Small intestine (tissue), 7 donors: Measurements from ENCODE around the gene FRY. TPM values are rescaled to one million over a fixed set of nuclear protein-coding genes. Genes with fewer than 3 reads are reported as not detected.

Source experiments
- DNase-seq, 2 donors: peaks; one replicate each; pipeline versions ENCODE4 v3.0.0 to v3.0.0-alpha.2; 2013
- FAIRE-seq: peaks from 2 replicates; lab custom pipeline; 2012; peaks lifted over from hg19 to GRCh38; lab: Jason Lieb, UNC
- H3K27ac ChIP-seq, 3 donors: one replicate each; pipeline ENCODE4 v1.5.1; 2013; ENCODE audit warnings: low read length in 2 of 3, mild to moderate bottlenecking in 2 of 3, control low read depth in 1 of 3, inconsistent platforms in 1 of 3, low read depth in 1 of 3, moderate library complexity in 1 of 3
- H3K27me3 ChIP-seq, 3 donors: one replicate each; pipeline ENCODE4 v1.6.1; 2013; ENCODE audit warnings: low read length in 3 of 3, inconsistent platforms in 1 of 3; ENCODE audit not compliant: control insufficient read depth in 3 of 3, insufficient read depth in 3 of 3
- H3K36me3 ChIP-seq, 3 donors: one replicate each; pipeline ENCODE4 v1.6.1; 2013; ENCODE audit warnings: low read length in 3 of 3, inconsistent platforms in 1 of 3, low read depth in 1 of 3, mild to moderate bottlenecking in 1 of 3, moderate library complexity in 1 of 3; ENCODE audit not compliant: control insufficient read depth in 3 of 3, insufficient read depth in 2 of 3
- H3K4me1 ChIP-seq, 3 donors: one replicate each; pipeline ENCODE4 v1.6.1; 2013; ENCODE audit warnings: low read length in 2 of 3, inconsistent platforms in 1 of 3, low read depth in 1 of 3, mild to moderate bottlenecking in 1 of 3, moderate library complexity in 1 of 3; ENCODE audit not compliant: control insufficient read depth in 3 of 3, insufficient read depth in 2 of 3
- H3K4me3 ChIP-seq, 3 donors: one replicate each; pipeline ENCODE4 v1.5.1; 2013; ENCODE audit warnings: low read length in 3 of 3, control low read depth in 1 of 3, inconsistent platforms in 1 of 3, low read depth in 1 of 3, mild to moderate bottlenecking in 1 of 3, moderate library complexity in 1 of 3
- H3K9me3 ChIP-seq, 2 donors: one replicate each; pipeline ENCODE4 v1.6.1; 2013; ENCODE audit warnings: low read depth in 1 of 2, low read length in 1 of 2; ENCODE audit not compliant: control insufficient read depth in 2 of 2, insufficient read depth in 1 of 2
- WGBS, 3 donors: extraction: QIAGEN DNeasy Blood & Tissue Kit; methylation state at CpG; one replicate each; pipeline ENCODE4 v1.1.7; 2013; 5-methylcytosine and 5-hydroxymethylcytosine counted together
- polyA plus RNA-seq, 4 donors: library from polyadenylated mRNA; stranded (reverse) in 3 of 4; unstranded in 1 of 4; fragments of 200-250 nt in 3 of 4; fragments of 120-200 nt in 1 of 4; gene quantifications; one replicate each; pipeline versions ENCODE4 v1.2.1 to v1.2.3, GENCODE V29; 2013
- donor health status: healthy with polysubstance abuse.
- donor health status: control.
- donor health status: control.
- donor health status: Bipolar disorder and iron deficiency.
- donor health status: healthy.

Gene FRY
- polyA plus RNA-seq, 4 donors: 2.0 to 13.6 (median 3.6) TPM

GRCh38 chr13:32021785-32022184 is 9.8 kb upstream of the FRY start:
- DNase-seq (no peak), FAIRE-seq (no peak)
- Histone ChIP-seq H3K9me3 (no peaks in the 10 kb centered on the region), H3K27ac (no peak overlapping the region), H3K4me1 (no peaks in the 10 kb centered on the region), H3K27me3 (peaks cover 0 to 4% (median 0%) of the 10 kb centered on the region in 3 donors), H3K4me3 (no peak overlapping the region), H3K36me3 (no peaks in the 10 kb centered on the region)
- WGBS, 3 donors: 81 to 85% (median 82%) methylated on average over 1 of the region's 1 CpG

DNA sequence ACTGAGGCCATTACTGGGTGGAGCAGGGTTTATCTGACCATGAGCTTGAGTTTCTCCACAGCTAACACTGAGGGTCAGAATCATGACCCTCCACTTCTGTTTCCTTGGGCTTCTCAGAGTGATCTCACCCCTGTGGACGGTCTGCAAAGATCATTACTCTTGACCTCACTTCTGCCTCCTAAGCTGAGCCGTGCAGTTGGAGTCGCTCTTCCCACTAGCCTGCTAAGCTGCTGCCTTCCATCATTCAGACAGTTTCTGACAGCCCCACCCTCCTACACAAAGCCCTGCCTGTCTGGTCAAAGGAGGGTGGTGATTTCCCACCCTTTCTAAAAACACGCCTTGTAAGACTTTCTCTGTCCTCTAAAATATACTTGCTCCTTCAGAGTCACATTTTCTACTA is 9.3 kb upstream of the FRY start:
- Histone ChIP-seq H3K4me3 (no peak overlapping the region), H3K9me3 (no peaks in the 10 kb centered on the region), H3K27me3 (peaks cover 0 to 4% (median 0%) of the 10 kb centered on the region in 3 donors), H3K4me1 (no peaks in the 10 kb centered on the region), H3K36me3 (no peaks in the 10 kb centered on the region), H3K27ac (no peak overlapping the region)
- FAIRE-seq (no peak), DNase-seq (no peak)
- WGBS, 3 donors: 47 to 80% (median 68%) methylated on average over 4 of the region's 4 CpGs

GRCh38 chr13:32023096-32023495 is 8.5 kb upstream of the FRY start:
- no peaks in the 10 kb centered on the region for H3K36me3 ChIP-seq
- no peaks in the 10 kb centered on the region for H3K4me1 ChIP-seq
- H3K27me3 ChIP-seq: peaks cover 0 to 4% (median 0%) of the 10 kb centered on the region in 3 donors
- no peaks in the 10 kb centered on the region for H3K9me3 ChIP-seq
- DNase-seq (no peak), FAIRE-seq (no peak)
- WGBS, 3 donors: 80 to 83% (median 82%) methylated on average over 3 of the region's 3 CpGs
- no peak overlapping the region for H3K27ac ChIP-seq
- H3K4me3 ChIP-seq: no peak overlapping the region

- FAIRE-seq (no peak), DNase-seq (no peak)
- 63 to 80% (median 74%) methylated on average over 3 of the region's 3 CpGs for WGBS, 3 donors
- H3K36me3 ChIP-seq: no peaks in the 10 kb centered on the region
- peaks cover 0 to 4% (median 0%) of the 10 kb centered on the region in 3 donors for H3K27me3 ChIP-seq
- H3K4me3 ChIP-seq: no peak overlapping the region
- no peaks in the 10 kb centered on the region for H3K4me1 ChIP-seq
- H3K27ac ChIP-seq: no peak overlapping the region
- H3K9me3 ChIP-seq: no peaks in the 10 kb centered on the region
Observed at GRCh38 chr13:32023698-32024097, 7.9 kb upstream of the FRY start.

DNA sequence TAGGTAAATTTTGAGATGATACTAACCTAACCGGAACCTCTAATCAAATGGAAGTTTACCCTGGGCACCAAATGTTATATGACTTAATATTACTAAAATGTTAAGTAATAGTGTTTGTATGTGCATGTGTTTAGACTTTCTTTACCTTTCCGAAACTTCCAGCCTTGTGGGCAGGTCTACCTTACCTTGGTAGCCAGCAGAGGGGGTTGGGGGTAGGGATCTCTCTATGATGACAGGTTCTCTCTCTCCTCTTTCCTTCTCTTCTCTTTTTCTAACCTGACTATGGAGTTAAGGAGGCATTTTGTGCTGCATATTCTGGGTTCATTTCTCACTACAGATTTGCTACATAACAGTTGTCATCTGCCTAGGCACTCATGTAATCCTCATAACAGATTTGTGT is 6.8 kb upstream of the FRY start:
- Histone ChIP-seq H3K4me3 (no peak overlapping the region), H3K9me3 (no peaks in the 10 kb centered on the region), H3K4me1 (no peaks in the 10 kb centered on the region), H3K36me3 (no peaks in the 10 kb centered on the region), H3K27me3 (peaks cover 0 to 4% (median 0%) of the 10 kb centered on the region in 3 donors), H3K27ac (no peak overlapping the region)
- DNase-seq (no peak), FAIRE-seq (no peak)
- WGBS, 3 donors: 93 to 98% (median 94%) methylated on average over 2 of the region's 2 CpGs

- no peak overlapping the region for H3K4me3 ChIP-seq
- WGBS, 3 donors: 84 to 92% (median 91%) methylated on average over 2 of the region's 2 CpGs
- no peak overlapping the region for H3K27ac ChIP-seq
- no peak for FAIRE-seq
- H3K27me3 ChIP-seq: peaks cover 0 to 5% (median 0%) of the 10 kb centered on the region in 3 donors
- H3K4me1 ChIP-seq: peaks cover 0 to under 1% (median under 1%) of the 10 kb centered on the region in 3 donors
- no peaks in the 10 kb centered on the region for H3K9me3 ChIP-seq
- DNase-seq: no peak
- no peaks in the 10 kb centered on the region for H3K36me3 ChIP-seq
Observed at GRCh38 chr13:32025730-32026129, 5.8 kb upstream of the FRY start.

GRCh38 chr13:32026623-32027022 is 5.0 kb upstream of the FRY start:
- DNase-seq (no peak), FAIRE-seq (no peak)
- WGBS, 3 donors: 40 to 72% (median 60%) methylated on average over 3 of the region's 3 CpGs
- H3K9me3 ChIP-seq: no peaks in the 10 kb centered on the region
- no peak overlapping the region for H3K27ac ChIP-seq
- peaks cover 0 to 2% (median 2%) of the 10 kb centered on the region in 3 donors for H3K4me1 ChIP-seq
- no peaks in the 10 kb centered on the region for H3K36me3 ChIP-seq
- no peak overlapping the region for H3K4me3 ChIP-seq
- peaks cover 0 to 8% (median 0%) of the 10 kb centered on the region in 3 donors for H3K27me3 ChIP-seq

DNA sequence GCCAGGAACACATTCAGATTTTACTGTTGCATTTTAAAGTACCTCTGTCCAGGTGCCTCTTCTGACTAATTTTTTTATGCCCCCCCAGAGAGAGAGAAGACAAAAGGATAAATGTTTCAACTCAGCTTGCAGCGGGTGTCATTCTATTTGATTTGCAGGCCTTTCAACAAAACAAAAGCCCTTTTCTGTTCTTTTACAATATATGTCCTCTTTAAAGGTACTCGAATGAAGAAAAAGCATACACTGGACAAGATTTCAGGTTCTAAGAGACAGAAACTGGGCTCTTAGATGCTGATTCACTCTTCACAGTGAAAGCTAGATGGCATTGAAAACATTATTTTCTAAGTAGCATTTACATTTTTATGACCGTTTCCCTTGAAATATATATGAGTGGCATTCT is 2.9 kb upstream of the FRY start:
- Histone ChIP-seq H3K36me3 (no peaks in the 10 kb centered on the region), H3K4me3 (no peak overlapping the region), H3K9me3 (no peaks in the 10 kb centered on the region), H3K4me1 (peaks cover 0 to 2% (median 2%) of the 10 kb centered on the region in 3 donors), H3K27me3 (peaks cover 0 to 4% (median 0%) of the 10 kb centered on the region in 3 donors), H3K27ac (no peak overlapping the region)
- DNase-seq (no peak), FAIRE-seq (no peak)
- 91 to 94% (median 91%) methylated on average over 3 of the region's 3 CpGs for WGBS, 3 donors

DNA sequence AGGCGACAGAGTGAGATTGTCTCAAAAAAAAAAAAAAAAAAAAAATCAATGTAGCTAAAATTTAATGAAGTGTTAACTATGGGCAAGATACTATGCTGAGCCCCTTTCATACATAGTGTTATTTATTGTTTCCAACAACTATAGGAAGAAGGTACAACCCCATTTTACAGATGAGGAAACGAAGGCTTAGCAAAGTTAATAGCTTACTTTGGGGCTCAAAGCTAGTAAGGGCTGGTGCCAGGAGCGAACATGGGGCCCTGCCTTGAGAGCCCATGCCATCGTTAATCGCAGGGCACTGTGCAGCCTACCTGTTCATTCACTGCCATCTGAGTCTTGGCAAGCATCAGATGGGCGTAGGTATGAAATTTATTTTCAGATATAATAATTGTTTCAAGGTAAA is 1.9 kb upstream of the FRY start:
- DNase-seq: no peak
- H3K4me1 ChIP-seq: peaks cover 0 to 2% (median 2%) of the 10 kb centered on the region in 3 donors
- FAIRE-seq: no peak
- no peak overlapping the region for H3K4me3 ChIP-seq
- H3K27ac ChIP-seq: no peak overlapping the region
- peaks cover 0 to 4% (median 0%) of the 10 kb centered on the region in 3 donors for H3K27me3 ChIP-seq
- 93 to 97% (median 93%) methylated on average over 6 of the region's 6 CpGs for WGBS, 3 donors
- no peaks in the 10 kb centered on the region for H3K9me3 ChIP-seq
- H3K36me3 ChIP-seq: no peaks in the 10 kb centered on the region
